ENCODE measurements around the gene SOX6. TPM values are rescaled to one million over a fixed set of nuclear protein-coding genes. Genes with fewer than 3 reads are reported as not detected.

The SOX6 gene
- total and polyA plus RNA-seq, 12 donors = 0.71 to 13.9 (median 6.7) TPM

GRCh38 chr11:16087886-16088285 lies 268.5 kb downstream of the SOX6 start:
- Histone ChIP-seq H3K27me3 (no peaks in the 10 kb centered on the region), H3K4me1 (replicated peaks in 1 of 2) (no peaks in the 10 kb centered on the region)

GRCh38 chr11:16086229-16086819 lies 270.0 kb downstream of the SOX6 start:
- no peak overlapping the region for H3K4me3 ChIP-seq
- H3K36me3 ChIP-seq (replicated peaks in 1 of 2) = no peaks in the 10 kb centered on the region
- intact Hi-C loops (cut with DNase I) = no loop called here
- H3K27ac ChIP-seq = no peak overlapping the region
- TF ChIP-seq POLR2A (IDR thresholded peaks at IDR 0.05) (no peak), CTCF (IDR thresholded peaks at IDR 0.05) (no peak)
- DNase-seq = no peak
- H3K4me1 ChIP-seq (replicated peaks in 1 of 2) = no peaks in the 10 kb centered on the region
- H3K9me3 ChIP-seq (replicated peaks in 1 of 3) = no peaks in the 10 kb centered on the region
- no peaks in the 10 kb centered on the region for H3K27me3 ChIP-seq
- WGBS, 4 donors = 88 to 91% (median 90%) methylated on average over 7 of the region's 7 CpGs

More at GRCh38 chr11:16087886-16088285, 268.5 kb downstream of the SOX6 start:
- Histone ChIP-seq H3K9me3 (replicated peaks in 1 of 3) (no peaks in the 10 kb centered on the region), H3K4me3 (no peak overlapping the region), H3K36me3 (replicated peaks in 1 of 2) (no peaks in the 10 kb centered on the region), H3K27ac (no peak overlapping the region)
- TF ChIP-seq CTCF (IDR thresholded peaks at IDR 0.05) = no peak
- no peak for TF ChIP-seq POLR2A (IDR thresholded peaks at IDR 0.05)
- intact Hi-C loops (cut with DNase I) = no loop called here
- WGBS, 4 donors = 86 to 96% (median 92%) methylated on average over 2 of the region's 2 CpGs
- no peak for DNase-seq

- 89 to 97% (median 93%) methylated on average over 2 of the region's 2 CpGs for WGBS, 4 donors
- no peaks in the 10 kb centered on the region for H3K4me1 ChIP-seq (replicated peaks in 1 of 2)
- TF ChIP-seq POLR2A (IDR thresholded peaks at IDR 0.05) (no peak), CTCF (IDR thresholded peaks at IDR 0.05) (no peak)
- H3K36me3 ChIP-seq (replicated peaks in 1 of 2) = no peaks in the 10 kb centered on the region
- H3K27ac ChIP-seq = no peak overlapping the region
- H3K4me3 ChIP-seq = no peak overlapping the region
- intact Hi-C loops (cut with DNase I) = no loop called here
- H3K9me3 ChIP-seq (replicated peaks in 1 of 3) = no peaks in the 10 kb centered on the region
- DNase-seq = no peak
- H3K27me3 ChIP-seq = no peaks in the 10 kb centered on the region
These were observed 274.0 kb downstream of the SOX6 start for GRCh38 chr11:16082095-16083055.

GRCh38 chr11:16081382-16082094 lies 274.8 kb downstream of the SOX6 start:
- intact Hi-C loops (cut with DNase I) = no loop called here
- 83 to 87% (median 84%) methylated on average over 5 of the region's 5 CpGs for WGBS, 4 donors

More at GRCh38 chr11:16081382-16082094, 274.8 kb downstream of the SOX6 start:
- H3K4me1 ChIP-seq (replicated peaks in 1 of 2) = no peaks in the 10 kb centered on the region
- DNase-seq = no peak
- no peak overlapping the region for H3K27ac ChIP-seq
- no peaks in the 10 kb centered on the region for H3K27me3 ChIP-seq
- TF ChIP-seq POLR2A (IDR thresholded peaks at IDR 0.05) = no peak
- TF ChIP-seq CTCF (IDR thresholded peaks at IDR 0.05) = no peak
- H3K9me3 ChIP-seq (replicated peaks in 1 of 3) = no peaks in the 10 kb centered on the region
- H3K4me3 ChIP-seq = no peak overlapping the region
- H3K36me3 ChIP-seq (replicated peaks in 1 of 2) = no peaks in the 10 kb centered on the region
